D341Med (cell line): ENCODE measurements around the gene CAPS.

Experiments
- DNase-seq: peaks from one replicate; pipeline ENCODE4 v3.0.0; 2012; ENCODE audit warnings: low spot score

Gene CAPS

GRCh38 chr19:5891938-5892771 is 21.9 kb upstream of the CAPS start:
- DNase-seq = peak; percentile 81

- DNase-seq = no peak
These were observed 21.2 kb upstream of the CAPS start for GRCh38 chr19:5892772-5893275.

- DNase-seq = no peak
These were observed 20.7 kb upstream of the CAPS start for GRCh38 chr19:5893296-5893903.

- DNase-seq = no peak
These were observed 19.9 kb upstream of the CAPS start for GRCh38 chr19:5893907-5894703.

- no peak for DNase-seq
These were observed 19.2 kb upstream of the CAPS start for GRCh38 chr19:5894704-5895349.

GRCh38 chr19:5895409-5895808 is 18.6 kb upstream of the CAPS start:
- no peak for DNase-seq

- no peak for DNase-seq
These were observed 18.2 kb upstream of the CAPS start for GRCh38 chr19:5895890-5896289.

GRCh38 chr19:5896365-5897076 is 17.5 kb upstream of the CAPS start:
- DNase-seq = no peak

- no peak for DNase-seq
These were observed 16.7 kb upstream of the CAPS start for GRCh38 chr19:5897189-5897969.

- no peak for DNase-seq
These were observed 14.1 kb upstream of the CAPS start for GRCh38 chr19:5899728-5900526.

GRCh38 chr19:5900976-5901375 is 13.1 kb upstream of the CAPS start:
- DNase-seq = no peak

- no peak for DNase-seq
These were observed 10.9 kb upstream of the CAPS start for GRCh38 chr19:5903056-5903623.

- DNase-seq = peak; percentile 95
These were observed 10.3 kb upstream of the CAPS start, which contains the start of gene NDUFA11 for GRCh38 chr19:5903624-5904351. Gene NDUFA11, minus strand, starts transcription at chr19:5903790. Its CDS starts 82 bp downstream, at chr19:5903708.

GRCh38 chr19:5904352-5905113 is 9.5 kb upstream of the CAPS start, which contains the start of gene VMAC:
Gene VMAC, plus strand, starts transcription at chr19:5904872. Its CDS starts 19 bp downstream, at chr19:5904891.
- DNase-seq = peak; percentile 99

GRCh38 chr19:5905114-5905778 is 8.8 kb upstream of the CAPS start:
- no peak for DNase-seq

GRCh38 chr19:5907241-5907640 is 6.8 kb upstream of the CAPS start:
- no peak for DNase-seq

- DNase-seq = no peak
These were observed 5.1 kb upstream of the CAPS start for GRCh38 chr19:5908773-5909442.
